ENCODE results near the gene SLC27A1. TPM values are rescaled to one million over a fixed set of nuclear protein-coding genes. Genes with fewer than 3 reads are reported as not detected.

Gene SLC27A1
- total and polyA plus RNA-seq, 2 experiments from 2014 or later, result 3.5 to 11.6 TPM

DNA sequence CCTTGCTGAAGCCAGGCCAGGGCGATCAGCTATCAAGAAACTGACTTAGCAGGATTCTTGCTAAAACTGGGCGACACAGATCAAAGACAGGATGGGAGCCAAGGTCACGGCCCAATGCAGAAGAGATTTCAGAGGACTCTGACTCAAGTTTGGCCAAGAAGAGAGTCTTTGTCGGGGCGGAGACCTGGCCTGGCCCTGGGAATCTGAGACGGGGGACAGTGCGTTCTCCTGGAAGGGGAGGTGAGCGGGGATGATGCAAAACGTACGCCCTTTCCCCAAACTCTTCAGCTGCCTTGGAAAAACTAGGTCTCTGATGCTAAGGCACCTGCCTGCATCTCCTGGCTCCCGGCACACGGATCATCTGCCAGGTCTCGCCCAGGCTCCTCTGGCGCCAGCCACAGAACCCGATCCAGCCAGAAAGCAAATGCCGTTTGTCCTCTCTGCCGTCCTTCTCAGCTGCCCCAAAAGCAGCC, 40.6 kb upstream of the SLC27A1 start:
- Histone ChIP-seq H3K27ac (ENCODE audit: low read depth) (no peak overlapping the region), H3F3A (replicated peaks; ENCODE audit: low read depth) (no peaks in the 10 kb centered on the region), H2AFZ (no peak overlapping the region), H3K9me2 (ENCODE audit: insufficient read depth) (no peaks in the 10 kb centered on the region), H3K36me3 (ENCODE audit: insufficient read depth) (no peaks in the 10 kb centered on the region), H3K4me1 (ENCODE audit: insufficient read depth) (peaks cover 3% of the 10 kb centered on the region; the same call in 1 of the 2 replicates), H4K20me1 (replicated peaks; ENCODE audit: insufficient read depth) (no peaks in the 10 kb centered on the region), H3K79me2 (replicated peaks; ENCODE audit: insufficient read depth) (no peaks in the 10 kb centered on the region), H3K27me3 (ENCODE audit: insufficient read depth) (no peaks in the 10 kb centered on the region), H3K4me2 (no peak overlapping the region), H3K4me3 (no peak overlapping the region)
- H3K9me3 Mint-ChIP-seq, result no peaks in the 10 kb centered on the region; the same call in 2 of the 3 replicates
- DNase-seq (ENCODE audit: low spot score), result no peak
- TF ChIP-seq, protein P1, sequence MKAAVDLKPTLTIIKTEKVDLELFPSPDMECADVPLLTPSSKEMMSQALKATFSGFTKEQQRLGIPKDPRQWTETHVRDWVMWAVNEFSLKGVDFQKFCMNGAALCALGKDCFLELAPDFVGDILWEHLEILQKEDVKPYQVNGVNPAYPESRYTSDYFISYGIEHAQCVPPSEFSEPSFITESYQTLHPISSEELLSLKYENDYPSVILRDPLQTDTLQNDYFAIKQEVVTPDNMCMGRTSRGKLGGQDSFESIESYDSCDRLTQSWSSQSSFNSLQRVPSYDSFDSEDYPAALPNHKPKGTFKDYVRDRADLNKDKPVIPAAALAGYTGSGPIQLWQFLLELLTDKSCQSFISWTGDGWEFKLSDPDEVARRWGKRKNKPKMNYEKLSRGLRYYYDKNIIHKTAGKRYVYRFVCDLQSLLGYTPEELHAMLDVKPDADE (IDR thresholded peaks at IDR 0.05), result no peak
- TF ChIP-seq STAT1 (IDR thresholded peaks at IDR 0.05; ENCODE audit: unreplicated experiment) (no peak), EZH2 (IDR thresholded peaks at IDR 0.05; ENCODE audit: low read depth, unreplicated experiment) (no peak), NANOG (IDR thresholded peaks at IDR 0.05; ENCODE audit: borderline replicate concordance) (no peak), POLR2AphosphoS5 (IDR thresholded peaks at IDR 0.05; ENCODE audit: low read depth) (no peak), JUNB (IDR thresholded peaks at IDR 0.05; ENCODE audit: unreplicated experiment) (no peak), ZNF331 (CRISPR knock-in tag; IDR thresholded peaks at IDR 0.05; ENCODE audit: low read depth) (no peak), ZNF114 (CRISPR knock-in tag; IDR thresholded peaks at IDR 0.05) (no peak), EZH2phosphoT487 (IDR thresholded peaks at IDR 0.05; ENCODE audit: unreplicated experiment) (no peak), CREB1 (CRISPR knock-in tag; IDR thresholded peaks at IDR 0.05; ENCODE audit: low read depth) (no peak)
- TF ChIP-seq, protein P2, sequence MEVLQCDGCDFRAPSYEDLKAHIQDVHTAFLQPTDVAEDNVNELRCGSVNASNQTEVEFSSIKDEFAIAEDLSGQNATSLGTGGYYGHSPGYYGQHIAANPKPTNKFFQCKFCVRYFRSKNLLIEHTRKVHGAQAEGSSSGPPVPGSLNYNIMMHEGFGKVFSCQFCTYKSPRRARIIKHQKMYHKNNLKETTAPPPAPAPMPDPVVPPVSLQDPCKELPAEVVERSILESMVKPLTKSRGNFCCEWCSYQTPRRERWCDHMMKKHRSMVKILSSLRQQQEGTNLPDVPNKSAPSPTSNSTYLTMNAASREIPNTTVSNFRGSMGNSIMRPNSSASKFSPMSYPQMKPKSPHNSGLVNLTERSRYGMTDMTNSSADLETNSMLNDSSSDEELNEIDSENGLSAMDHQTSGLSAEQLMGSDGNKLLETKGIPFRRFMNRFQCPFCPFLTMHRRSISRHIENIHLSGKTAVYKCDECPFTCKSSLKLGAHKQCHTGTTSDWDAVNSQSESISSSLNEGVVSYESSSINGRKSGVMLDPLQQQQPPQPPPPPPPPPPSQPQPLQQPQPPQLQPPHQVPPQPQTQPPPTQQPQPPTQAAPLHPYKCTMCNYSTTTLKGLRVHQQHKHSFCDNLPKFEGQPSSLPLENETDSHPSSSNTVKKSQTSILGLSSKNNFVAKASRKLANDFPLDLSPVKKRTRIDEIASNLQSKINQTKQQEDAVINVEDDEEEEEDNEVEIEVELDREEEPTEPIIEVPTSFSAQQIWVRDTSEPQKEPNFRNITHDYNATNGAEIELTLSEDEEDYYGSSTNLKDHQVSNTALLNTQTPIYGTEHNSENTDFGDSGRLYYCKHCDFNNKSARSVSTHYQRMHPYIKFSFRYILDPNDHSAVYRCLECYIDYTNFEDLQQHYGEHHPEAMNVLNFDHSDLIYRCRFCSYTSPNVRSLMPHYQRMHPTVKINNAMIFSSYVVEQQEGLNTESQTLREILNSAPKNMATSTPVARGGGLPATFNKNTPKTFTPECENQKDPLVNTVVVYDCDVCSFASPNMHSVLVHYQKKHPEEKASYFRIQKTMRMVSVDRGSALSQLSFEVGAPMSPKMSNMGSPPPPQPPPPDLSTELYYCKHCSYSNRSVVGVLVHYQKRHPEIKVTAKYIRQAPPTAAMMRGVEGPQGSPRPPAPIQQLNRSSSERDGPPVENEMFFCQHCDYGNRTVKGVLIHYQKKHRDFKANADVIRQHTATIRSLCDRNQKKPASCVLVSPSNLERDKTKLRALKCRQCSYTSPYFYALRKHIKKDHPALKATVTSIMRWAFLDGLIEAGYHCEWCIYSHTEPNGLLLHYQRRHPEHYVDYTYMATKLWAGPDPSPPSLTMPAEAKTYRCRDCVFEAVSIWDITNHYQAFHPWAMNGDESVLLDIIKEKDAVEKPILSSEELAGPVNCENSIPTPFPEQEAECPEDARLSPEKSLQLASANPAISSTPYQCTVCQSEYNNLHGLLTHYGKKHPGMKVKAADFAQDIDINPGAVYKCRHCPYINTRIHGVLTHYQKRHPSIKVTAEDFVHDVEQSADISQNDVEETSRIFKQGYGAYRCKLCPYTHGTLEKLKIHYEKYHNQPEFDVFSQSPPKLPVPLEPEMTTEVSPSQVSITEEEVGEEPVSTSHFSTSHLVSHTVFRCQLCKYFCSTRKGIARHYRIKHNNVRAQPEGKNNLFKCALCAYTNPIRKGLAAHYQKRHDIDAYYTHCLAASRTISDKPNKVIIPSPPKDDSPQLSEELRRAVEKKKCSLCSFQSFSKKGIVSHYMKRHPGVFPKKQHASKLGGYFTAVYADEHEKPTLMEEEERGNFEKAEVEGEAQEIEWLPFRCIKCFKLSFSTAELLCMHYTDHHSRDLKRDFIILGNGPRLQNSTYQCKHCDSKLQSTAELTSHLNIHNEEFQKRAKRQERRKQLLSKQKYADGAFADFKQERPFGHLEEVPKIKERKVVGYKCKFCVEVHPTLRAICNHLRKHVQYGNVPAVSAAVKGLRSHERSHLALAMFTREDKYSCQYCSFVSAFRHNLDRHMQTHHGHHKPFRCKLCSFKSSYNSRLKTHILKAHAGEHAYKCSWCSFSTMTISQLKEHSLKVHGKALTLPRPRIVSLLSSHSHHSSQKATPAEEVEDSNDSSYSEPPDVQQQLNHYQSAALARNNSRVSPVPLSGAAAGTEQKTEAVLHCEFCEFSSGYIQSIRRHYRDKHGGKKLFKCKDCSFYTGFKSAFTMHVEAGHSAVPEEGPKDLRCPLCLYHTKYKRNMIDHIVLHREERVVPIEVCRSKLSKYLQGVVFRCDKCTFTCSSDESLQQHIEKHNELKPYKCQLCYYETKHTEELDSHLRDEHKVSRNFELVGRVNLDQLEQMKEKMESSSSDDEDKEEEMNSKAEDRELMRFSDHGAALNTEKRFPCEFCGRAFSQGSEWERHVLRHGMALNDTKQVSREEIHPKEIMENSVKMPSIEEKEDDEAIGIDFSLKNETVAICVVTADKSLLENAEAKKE (CRISPR knock-in tag; IDR thresholded peaks at IDR 0.05), result no peak
- TF ChIP-seq, protein P3, sequence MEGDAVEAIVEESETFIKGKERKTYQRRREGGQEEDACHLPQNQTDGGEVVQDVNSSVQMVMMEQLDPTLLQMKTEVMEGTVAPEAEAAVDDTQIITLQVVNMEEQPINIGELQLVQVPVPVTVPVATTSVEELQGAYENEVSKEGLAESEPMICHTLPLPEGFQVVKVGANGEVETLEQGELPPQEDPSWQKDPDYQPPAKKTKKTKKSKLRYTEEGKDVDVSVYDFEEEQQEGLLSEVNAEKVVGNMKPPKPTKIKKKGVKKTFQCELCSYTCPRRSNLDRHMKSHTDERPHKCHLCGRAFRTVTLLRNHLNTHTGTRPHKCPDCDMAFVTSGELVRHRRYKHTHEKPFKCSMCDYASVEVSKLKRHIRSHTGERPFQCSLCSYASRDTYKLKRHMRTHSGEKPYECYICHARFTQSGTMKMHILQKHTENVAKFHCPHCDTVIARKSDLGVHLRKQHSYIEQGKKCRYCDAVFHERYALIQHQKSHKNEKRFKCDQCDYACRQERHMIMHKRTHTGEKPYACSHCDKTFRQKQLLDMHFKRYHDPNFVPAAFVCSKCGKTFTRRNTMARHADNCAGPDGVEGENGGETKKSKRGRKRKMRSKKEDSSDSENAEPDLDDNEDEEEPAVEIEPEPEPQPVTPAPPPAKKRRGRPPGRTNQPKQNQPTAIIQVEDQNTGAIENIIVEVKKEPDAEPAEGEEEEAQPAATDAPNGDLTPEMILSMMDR (conservative IDR thresholded peaks at IDR 0.05; ENCODE audit: low read depth in 2 of 2), result no peak
- TF ChIP-seq, protein P4, sequence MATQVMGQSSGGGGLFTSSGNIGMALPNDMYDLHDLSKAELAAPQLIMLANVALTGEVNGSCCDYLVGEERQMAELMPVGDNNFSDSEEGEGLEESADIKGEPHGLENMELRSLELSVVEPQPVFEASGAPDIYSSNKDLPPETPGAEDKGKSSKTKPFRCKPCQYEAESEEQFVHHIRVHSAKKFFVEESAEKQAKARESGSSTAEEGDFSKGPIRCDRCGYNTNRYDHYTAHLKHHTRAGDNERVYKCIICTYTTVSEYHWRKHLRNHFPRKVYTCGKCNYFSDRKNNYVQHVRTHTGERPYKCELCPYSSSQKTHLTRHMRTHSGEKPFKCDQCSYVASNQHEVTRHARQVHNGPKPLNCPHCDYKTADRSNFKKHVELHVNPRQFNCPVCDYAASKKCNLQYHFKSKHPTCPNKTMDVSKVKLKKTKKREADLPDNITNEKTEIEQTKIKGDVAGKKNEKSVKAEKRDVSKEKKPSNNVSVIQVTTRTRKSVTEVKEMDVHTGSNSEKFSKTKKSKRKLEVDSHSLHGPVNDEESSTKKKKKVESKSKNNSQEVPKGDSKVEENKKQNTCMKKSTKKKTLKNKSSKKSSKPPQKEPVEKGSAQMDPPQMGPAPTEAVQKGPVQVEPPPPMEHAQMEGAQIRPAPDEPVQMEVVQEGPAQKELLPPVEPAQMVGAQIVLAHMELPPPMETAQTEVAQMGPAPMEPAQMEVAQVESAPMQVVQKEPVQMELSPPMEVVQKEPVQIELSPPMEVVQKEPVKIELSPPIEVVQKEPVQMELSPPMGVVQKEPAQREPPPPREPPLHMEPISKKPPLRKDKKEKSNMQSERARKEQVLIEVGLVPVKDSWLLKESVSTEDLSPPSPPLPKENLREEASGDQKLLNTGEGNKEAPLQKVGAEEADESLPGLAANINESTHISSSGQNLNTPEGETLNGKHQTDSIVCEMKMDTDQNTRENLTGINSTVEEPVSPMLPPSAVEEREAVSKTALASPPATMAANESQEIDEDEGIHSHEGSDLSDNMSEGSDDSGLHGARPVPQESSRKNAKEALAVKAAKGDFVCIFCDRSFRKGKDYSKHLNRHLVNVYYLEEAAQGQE (IDR thresholded peaks at IDR 0.05; ENCODE audit: unreplicated experiment), result no peak
- peaks cover 7% of the 10 kb centered on the region for H3K27me3 Mint-ChIP-seq (ENCODE audit: insufficient read depth, low read depth, poor library complexity)
- no peak for ATAC-seq
- no peak overlapping the region for H3K27ac Mint-ChIP-seq
- H3K36me3 Mint-ChIP-seq (ENCODE audit: low read depth), result no peaks in the 10 kb centered on the region
- no peak overlapping the region for H3K4me3 Mint-ChIP-seq
- H3K4me1 Mint-ChIP-seq, result peaks cover 1% of the 10 kb centered on the region; the same call in 2 of the 3 replicates
